ENCODE results near the gene HTT-AS.

DNA sequence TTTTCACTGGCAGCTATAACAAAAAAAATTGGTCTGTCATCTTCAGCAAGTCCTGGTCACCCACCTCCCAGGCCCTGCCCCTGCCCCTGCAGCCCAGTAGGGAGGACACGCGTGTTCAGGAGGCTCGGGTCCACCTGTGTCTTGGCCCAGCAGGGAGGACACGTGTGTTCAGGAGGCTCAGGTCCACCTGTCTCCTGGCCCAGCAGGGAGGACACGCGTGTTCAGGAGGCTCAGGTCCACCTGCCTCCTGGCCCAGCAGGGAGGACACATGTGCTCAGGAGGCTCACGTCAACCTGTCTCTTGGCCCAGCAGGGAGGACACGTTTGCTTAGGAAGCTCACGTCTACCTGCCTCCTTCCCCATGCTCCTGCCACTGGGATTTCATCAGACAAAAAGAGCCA lies 44.9 kb downstream of the HTT-AS start:
- no peak for TF ChIP-seq POLR2AphosphoS5 (IDR thresholded peaks at IDR 0.05; ENCODE audit: low read depth, low read length)
- TF ChIP-seq POLR2A (IDR thresholded peaks at IDR 0.05; ENCODE audit: low read depth, low read length), result no peak
